OCI-LY3 (cell line): ENCODE data around the gene COL4A1.

Experiments used
- CTCF ChIP-seq: fragments of 200-600, 300-600 bp; sonication (generic); IDR thresholded peaks from 2 replicates; pipeline ENCODE4 v1.5.1; 2014; ENCODE audit warnings: antibody characterized with exemption, low read length, low read depth
- EZH2phosphoT487 ChIP-seq: fragments of 200-600 bp; shearing (Covaris generic); IDR thresholded peaks from 2 replicates; pipeline ENCODE4 v1.6.1; 2018; ENCODE audit warnings: antibody characterized with exemption, mixed run types, low read depth

GRCh38 chr13:110225609-110226574 is 81.1 kb downstream of the COL4A1 start:
- no peak for TF ChIP-seq CTCF
- TF ChIP-seq EZH2phosphoT487 = no peak
